ENCODE results near the gene HECA. TPM values are rescaled to one million over a fixed set of nuclear protein-coding genes. Genes with fewer than 3 reads are reported as not detected.
A peak's percentile ranks its signal among the peaks of the same experiment; 100 is the strongest.

Gene HECA
- 10 to 100 TPM; 76.5 to 80.5 (median 77.6) TPM for total RNA-seq
- total RNA-seq (2013), result 69.2 TPM

GRCh38 chr6:139134817-139135577, at the start of gene HECA:
TSS of gene HECA (plus strand) at chr6:139135080. CDS start at chr6:139135397, 317 bp downstream.
- intact Hi-C loops (cut with micrococcal nuclease), result loop anchor here (2.0 to 5.0 kb wide), 3 partner anchors 37 to 363 kb away; partner anchors contain the start of genes CCDC28A and REPS1
- Mint-ChIP-seq H3K36me3 (no peaks in the 10 kb centered on the region), H3K4me3 (peak within 1 kb of the TSS; percentile 88), H3K27ac (peak within 1 kb of the TSS; percentile 98), H3K4me1 (peaks cover 55 to 71% of the 10 kb centered on the region in 2 donors), H3K9me3 (no peaks in the 10 kb centered on the region), H3K27me3 (ENCODE audit: low read depth in 2 of 2) (no peaks in the 10 kb centered on the region)
- peak within 1 kb of the TSS; percentile 97 for H3K27ac ChIP-seq (ENCODE audit: low read length)
- no peak for TF ChIP-seq CTCF (IDR thresholded peaks at IDR 0.05)
- 1% methylated on average over 105 of the region's 105 CpGs for WGBS (ENCODE audit: insufficient coverage)
- H3K36me3 ChIP-seq (ENCODE audit: control insufficient read depth, insufficient read depth, low read length), result peaks cover 4% of the 10 kb centered on the region
- peak within 1 kb of the TSS; percentile 84 for H3K4me3 ChIP-seq (ENCODE audit: low read length)
- no peaks in the 10 kb centered on the region for H3K9me3 ChIP-seq (ENCODE audit: control insufficient read depth, insufficient read depth, low read length)
- ATAC-seq (peak; percentile 82 to 95 (median 87)), DNase-seq (peak; percentile 99 to 100)
- H3K4me1 ChIP-seq (ENCODE audit: control insufficient read depth, insufficient read depth, low read length), result peaks cover 34% of the 10 kb centered on the region
- no peaks in the 10 kb centered on the region for H3K27me3 ChIP-seq (ENCODE audit: control insufficient read depth, insufficient read depth, low read length)

GRCh38 chr6:139091826-139092225, 43.1 kb upstream of the HECA start:
- no peaks in the 10 kb centered on the region for H3K9me3 ChIP-seq (ENCODE audit: control insufficient read depth, insufficient read depth, low read length)
- intact Hi-C loops (cut with micrococcal nuclease), result no loop called here
- no peak overlapping the region for H3K27ac ChIP-seq (ENCODE audit: low read length)
- no peak overlapping the region for H3K27ac Mint-ChIP-seq
- H3K4me3 ChIP-seq (ENCODE audit: low read length), result no peak overlapping the region
- WGBS (ENCODE audit: insufficient coverage), result 94% methylated on average over 1 of the region's 1 CpG
- DNase-seq (no peak), ATAC-seq (no peak)
- no peak for TF ChIP-seq CTCF (IDR thresholded peaks at IDR 0.05)
- no peaks in the 10 kb centered on the region for H3K4me1 Mint-ChIP-seq
- no peak overlapping the region for H3K4me3 Mint-ChIP-seq
- no peaks in the 10 kb centered on the region for H3K36me3 Mint-ChIP-seq
- H3K36me3 ChIP-seq (ENCODE audit: control insufficient read depth, insufficient read depth, low read length), result no peaks in the 10 kb centered on the region
- no peaks in the 10 kb centered on the region for H3K9me3 Mint-ChIP-seq
- no peaks in the 10 kb centered on the region for H3K27me3 ChIP-seq (ENCODE audit: control insufficient read depth, insufficient read depth, low read length)
- peaks cover 0 to 2% of the 10 kb centered on the region in 2 donors for H3K27me3 Mint-ChIP-seq (ENCODE audit: low read depth in 2 of 2)
- H3K4me1 ChIP-seq (ENCODE audit: control insufficient read depth, insufficient read depth, low read length), result no peaks in the 10 kb centered on the region

- Histone ChIP-seq H3K4me3 (ENCODE audit: low read length) (no peak overlapping the region), H3K36me3 (ENCODE audit: control insufficient read depth, insufficient read depth, low read length) (no peaks in the 10 kb centered on the region), H3K27ac (ENCODE audit: low read length) (no peak overlapping the region), H3K4me1 (ENCODE audit: control insufficient read depth, insufficient read depth, low read length) (no peaks in the 10 kb centered on the region), H3K27me3 (ENCODE audit: control insufficient read depth, insufficient read depth, low read length) (no peaks in the 10 kb centered on the region), H3K9me3 (ENCODE audit: control insufficient read depth, insufficient read depth, low read length) (no peaks in the 10 kb centered on the region)
- no peak overlapping the region for H3K4me3 Mint-ChIP-seq
- 73% methylated on average over 2 of the region's 2 CpGs for WGBS (ENCODE audit: insufficient coverage)
- TF ChIP-seq CTCF (IDR thresholded peaks at IDR 0.05), result no peak
- H3K9me3 Mint-ChIP-seq, result no peaks in the 10 kb centered on the region
- H3K27ac Mint-ChIP-seq, result no peak overlapping the region
- intact Hi-C loops (cut with micrococcal nuclease), result no loop called here
- ATAC-seq, result no peak
- DNase-seq, result no peak
- H3K36me3 Mint-ChIP-seq, result no peaks in the 10 kb centered on the region
- H3K4me1 Mint-ChIP-seq, result no peaks in the 10 kb centered on the region
- peaks cover 4 to 5% of the 10 kb centered on the region in 2 donors for H3K27me3 Mint-ChIP-seq (ENCODE audit: low read depth in 2 of 2)
These were observed 34.9 kb upstream of the HECA start for GRCh38 chr6:139099984-139100383.
